Nephron (organoid): Measurements from ENCODE around the gene REN.
A peak's percentile ranks its signal among the peaks of the same experiment; 100 is the strongest.

Experiments used
- H3K27ac Mint-ChIP-seq, 3 experiments: 2 replicates each; pipeline ENCODE4 v1.8.0; 2020; ENCODE audit warnings: mixed read lengths in 3 of 3, mild to moderate bottlenecking in 2 of 3, moderate library complexity in 1 of 3
- H3K27me3 Mint-ChIP-seq: 2 replicates; pipeline ENCODE4 v1.8.0; 2021; ENCODE audit warnings: low read depth, mild to moderate bottlenecking, moderate library complexity, mixed read lengths
- H3K36me3 Mint-ChIP-seq: 2 replicates; pipeline ENCODE4 v1.8.0; 2020; ENCODE audit warnings: low read depth, mixed read lengths
- H3K4me1 Mint-ChIP-seq: 2 replicates; pipeline ENCODE4 v1.8.0; 2020; ENCODE audit warnings: mixed read lengths
- H3K4me3 Mint-ChIP-seq, 3 experiments: 2 replicates each; pipeline ENCODE4 v1.8.0; 2020; ENCODE audit warnings: mild to moderate bottlenecking in 3 of 3, mixed read lengths in 3 of 3, moderate library complexity in 2 of 3
- H3K9me3 Mint-ChIP-seq: 2 replicates; pipeline ENCODE4 v1.8.0; 2020; ENCODE audit warnings: mixed read lengths
- TF ChIP-seq, protein P1 (sequence below), 3 experiments: fragments of 200-600 bp; sonication (generic); IDR thresholded peaks; one replicate each; pipeline ENCODE4 v1.5.0; 2021; ENCODE audit warnings: antibody characterized with exemption in 3 of 3; ENCODE audit not compliant: unreplicated experiment in 3 of 3

Gene REN

DNA sequence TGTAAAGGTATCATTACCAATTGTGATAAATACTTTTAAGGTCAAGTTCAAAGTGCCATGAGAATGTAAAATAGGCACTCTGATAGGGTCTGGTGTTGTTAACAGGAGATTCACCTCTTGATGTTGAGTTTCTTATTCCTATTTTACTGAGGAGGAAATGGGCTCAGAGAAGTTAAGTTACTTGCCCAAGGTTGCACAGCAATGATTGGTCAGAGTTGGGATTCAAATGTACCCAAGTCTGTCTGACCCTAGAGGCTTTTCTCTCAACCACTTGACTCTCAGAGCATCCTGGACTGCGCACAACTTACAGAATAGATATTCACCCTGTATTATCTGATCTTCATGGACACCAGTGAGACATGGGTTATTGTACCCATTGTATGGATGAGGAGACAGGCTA is 59.3 kb downstream of the REN start:
- peaks cover 24% of the 10 kb centered on the region for H3K4me1 Mint-ChIP-seq
- peaks cover 4% of the 10 kb centered on the region for H3K27me3 Mint-ChIP-seq
- no peaks in the 10 kb centered on the region for H3K9me3 Mint-ChIP-seq
- H3K4me3 Mint-ChIP-seq, result no peak overlapping the region
- H3K36me3 Mint-ChIP-seq, result no peaks in the 10 kb centered on the region
- no peak overlapping the region for H3K27ac Mint-ChIP-seq
- TF ChIP-seq, protein P1, sequence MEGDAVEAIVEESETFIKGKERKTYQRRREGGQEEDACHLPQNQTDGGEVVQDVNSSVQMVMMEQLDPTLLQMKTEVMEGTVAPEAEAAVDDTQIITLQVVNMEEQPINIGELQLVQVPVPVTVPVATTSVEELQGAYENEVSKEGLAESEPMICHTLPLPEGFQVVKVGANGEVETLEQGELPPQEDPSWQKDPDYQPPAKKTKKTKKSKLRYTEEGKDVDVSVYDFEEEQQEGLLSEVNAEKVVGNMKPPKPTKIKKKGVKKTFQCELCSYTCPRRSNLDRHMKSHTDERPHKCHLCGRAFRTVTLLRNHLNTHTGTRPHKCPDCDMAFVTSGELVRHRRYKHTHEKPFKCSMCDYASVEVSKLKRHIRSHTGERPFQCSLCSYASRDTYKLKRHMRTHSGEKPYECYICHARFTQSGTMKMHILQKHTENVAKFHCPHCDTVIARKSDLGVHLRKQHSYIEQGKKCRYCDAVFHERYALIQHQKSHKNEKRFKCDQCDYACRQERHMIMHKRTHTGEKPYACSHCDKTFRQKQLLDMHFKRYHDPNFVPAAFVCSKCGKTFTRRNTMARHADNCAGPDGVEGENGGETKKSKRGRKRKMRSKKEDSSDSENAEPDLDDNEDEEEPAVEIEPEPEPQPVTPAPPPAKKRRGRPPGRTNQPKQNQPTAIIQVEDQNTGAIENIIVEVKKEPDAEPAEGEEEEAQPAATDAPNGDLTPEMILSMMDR (IDR thresholded peaks at IDR 0.05; ENCODE audit: unreplicated experiment in 3 of 3), result no peak

DNA sequence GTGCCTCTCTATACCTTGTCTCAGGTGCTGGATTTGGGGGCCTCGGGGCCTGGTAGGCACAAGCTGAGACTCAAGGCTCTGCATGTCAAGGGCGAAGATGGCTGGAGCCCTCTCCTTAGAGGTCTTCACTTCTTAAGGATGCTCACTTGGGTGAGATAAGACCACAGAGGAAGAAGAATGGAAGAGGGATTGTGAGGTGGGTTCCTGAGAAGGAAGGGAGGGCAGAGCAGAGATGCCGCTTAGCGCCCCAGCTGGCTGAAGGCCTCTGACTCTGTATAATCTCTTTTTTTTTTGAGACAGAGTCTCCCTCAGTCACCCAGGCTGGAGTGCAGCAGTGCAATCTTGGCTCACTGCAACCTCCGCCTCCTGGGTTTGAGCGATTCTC is 61.0 kb downstream of the REN start:
- Mint-ChIP-seq H3K27me3 (peaks cover 4% of the 10 kb centered on the region), H3K4me3 (no peak overlapping the region), H3K27ac (peak overlapping the region in 2 of 3 experiments; percentile 29 to 46), H3K36me3 (no peaks in the 10 kb centered on the region), H3K4me1 (peaks cover 24% of the 10 kb centered on the region), H3K9me3 (no peaks in the 10 kb centered on the region)
- TF ChIP-seq, protein P1 (IDR thresholded peaks at IDR 0.05; ENCODE audit: unreplicated experiment in 3 of 3), result no peak
